Spleen (tissue), 7 donors: ENCODE results near the gene IL1RAPL1.

Experiments used
- POLR2A ChIP-seq, 3 donors: fragments of 450-650 bp; IDR thresholded peaks; one replicate each; pipeline ENCODE4 v1.5.1; 2017; ENCODE audit warnings: antibody characterized with exemption in 3 of 3, mild to moderate bottlenecking in 1 of 3
- POLR2AphosphoS5 ChIP-seq, 3 donors: sonication (generic); formaldehyde crosslinking; IDR thresholded peaks; one replicate each; pipeline ENCODE4 v1.5.1; 2017; ENCODE audit warnings: antibody characterized with exemption in 3 of 3
- TF ChIP-seq, protein P1 (sequence below), 11 experiments: fragments of 200-600 bp in 7 of 11; fragments of 450-650 bp in 4 of 11; sonication (generic) in 4 of 11; IDR thresholded peaks in 8 of 11; conservative IDR thresholded peaks in 3 of 11; 1 replicate in 7 of 11; 2 replicates in 4 of 11; pipeline versions ENCODE4 v1.4.0 to v1.8.0; 2016 to 2021; ENCODE audit warnings: antibody characterized with exemption in 11 of 11, inconsistent platforms in 4 of 11, mild to moderate bottlenecking in 1 of 11
- donor health status: DM: no; HTN: no; CAD: no; lungs with moderate emphysema.
- donor health status: DM: no; HTN: no; CAD: no.
- donor health status: DM: no; HTN: no; CAD: no.

DNA sequence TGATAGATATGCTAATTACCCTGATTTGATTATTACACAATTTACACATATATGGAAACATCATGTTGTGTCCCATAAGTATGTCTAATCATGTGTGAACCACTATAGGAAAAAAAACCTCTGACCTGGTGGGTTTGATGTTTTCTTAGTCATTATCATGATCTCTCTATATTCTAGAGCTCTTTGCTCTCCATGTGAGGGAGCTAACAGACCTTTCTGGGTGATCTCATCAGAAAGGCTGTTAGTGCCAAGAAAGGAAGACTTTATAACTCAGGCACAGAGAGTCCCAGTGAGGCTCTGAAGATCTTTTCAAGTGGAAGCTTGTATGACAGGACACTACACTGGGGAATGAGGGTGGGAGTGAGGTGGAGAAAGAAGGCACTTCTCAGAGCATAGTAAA lies 1100.4 kb downstream of the IL1RAPL1 start:
- TF ChIP-seq, protein P1, sequence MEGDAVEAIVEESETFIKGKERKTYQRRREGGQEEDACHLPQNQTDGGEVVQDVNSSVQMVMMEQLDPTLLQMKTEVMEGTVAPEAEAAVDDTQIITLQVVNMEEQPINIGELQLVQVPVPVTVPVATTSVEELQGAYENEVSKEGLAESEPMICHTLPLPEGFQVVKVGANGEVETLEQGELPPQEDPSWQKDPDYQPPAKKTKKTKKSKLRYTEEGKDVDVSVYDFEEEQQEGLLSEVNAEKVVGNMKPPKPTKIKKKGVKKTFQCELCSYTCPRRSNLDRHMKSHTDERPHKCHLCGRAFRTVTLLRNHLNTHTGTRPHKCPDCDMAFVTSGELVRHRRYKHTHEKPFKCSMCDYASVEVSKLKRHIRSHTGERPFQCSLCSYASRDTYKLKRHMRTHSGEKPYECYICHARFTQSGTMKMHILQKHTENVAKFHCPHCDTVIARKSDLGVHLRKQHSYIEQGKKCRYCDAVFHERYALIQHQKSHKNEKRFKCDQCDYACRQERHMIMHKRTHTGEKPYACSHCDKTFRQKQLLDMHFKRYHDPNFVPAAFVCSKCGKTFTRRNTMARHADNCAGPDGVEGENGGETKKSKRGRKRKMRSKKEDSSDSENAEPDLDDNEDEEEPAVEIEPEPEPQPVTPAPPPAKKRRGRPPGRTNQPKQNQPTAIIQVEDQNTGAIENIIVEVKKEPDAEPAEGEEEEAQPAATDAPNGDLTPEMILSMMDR (IDR thresholded peaks at IDR 0.05 in 8 of 11, conservative IDR thresholded peaks at IDR 0.05 in 3 of 11), result no peak
- TF ChIP-seq POLR2A (IDR thresholded peaks at IDR 0.05) (no peak), POLR2AphosphoS5 (IDR thresholded peaks at IDR 0.05) (no peak)
